ENCODE data around the gene GRM1.

The GRM1 gene

DNA sequence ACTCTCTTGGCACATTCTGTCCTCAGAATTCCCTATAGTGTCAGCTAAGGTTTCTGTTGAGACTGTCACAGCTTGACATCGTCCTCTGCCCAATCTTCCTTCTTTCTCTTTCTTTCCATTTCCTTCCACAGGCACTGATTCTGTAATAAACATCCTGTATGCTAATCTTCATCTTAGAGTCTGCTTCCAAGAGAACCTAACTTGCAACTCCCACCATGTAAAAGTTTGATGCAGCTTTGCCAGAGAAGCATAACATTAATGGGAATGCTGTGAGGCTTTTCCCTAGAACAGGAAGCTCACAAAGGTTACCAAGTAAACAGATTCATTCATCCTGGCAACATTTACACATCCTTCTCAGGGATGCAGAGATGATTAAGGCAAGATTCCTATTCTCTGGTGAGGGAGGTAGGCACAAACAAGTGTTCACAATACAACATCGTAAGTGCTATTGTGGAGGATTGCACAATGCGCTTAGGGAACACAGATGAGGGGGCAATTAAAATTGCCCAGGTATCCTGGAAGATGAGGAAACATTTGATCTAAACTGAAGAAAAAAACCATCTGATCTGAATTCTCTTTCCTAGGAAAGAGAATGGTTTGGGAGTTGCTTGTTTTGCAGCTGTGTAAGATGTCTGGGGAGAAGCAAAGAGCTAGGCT, 74.7 kb downstream of the GRM1 start:
- DNase-seq: no peak

GRCh38 chr6:146106532-146106931, 77.7 kb downstream of the GRM1 start:
- no peak for DNase-seq

DNA sequence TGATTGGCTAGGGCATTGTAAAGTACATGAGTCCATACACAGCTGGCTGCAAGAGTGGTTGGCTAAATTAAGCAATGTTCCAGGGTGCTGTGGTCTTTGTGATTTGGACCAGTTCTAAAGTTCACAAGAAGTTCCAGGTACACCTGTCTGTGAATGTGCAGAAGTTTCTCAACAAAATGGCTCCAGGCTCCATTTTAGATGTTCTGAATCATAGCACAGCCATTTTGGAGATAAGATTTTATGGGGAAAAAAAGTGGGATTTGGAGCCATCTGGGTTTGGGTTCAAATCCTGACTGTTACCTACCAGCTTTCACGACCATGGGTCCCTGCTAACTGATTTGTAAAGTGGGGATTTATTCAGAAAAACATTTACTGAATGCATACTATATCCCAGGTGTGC, 82.1 kb downstream of the GRM1 start:
- no peak for DNase-seq

DNA sequence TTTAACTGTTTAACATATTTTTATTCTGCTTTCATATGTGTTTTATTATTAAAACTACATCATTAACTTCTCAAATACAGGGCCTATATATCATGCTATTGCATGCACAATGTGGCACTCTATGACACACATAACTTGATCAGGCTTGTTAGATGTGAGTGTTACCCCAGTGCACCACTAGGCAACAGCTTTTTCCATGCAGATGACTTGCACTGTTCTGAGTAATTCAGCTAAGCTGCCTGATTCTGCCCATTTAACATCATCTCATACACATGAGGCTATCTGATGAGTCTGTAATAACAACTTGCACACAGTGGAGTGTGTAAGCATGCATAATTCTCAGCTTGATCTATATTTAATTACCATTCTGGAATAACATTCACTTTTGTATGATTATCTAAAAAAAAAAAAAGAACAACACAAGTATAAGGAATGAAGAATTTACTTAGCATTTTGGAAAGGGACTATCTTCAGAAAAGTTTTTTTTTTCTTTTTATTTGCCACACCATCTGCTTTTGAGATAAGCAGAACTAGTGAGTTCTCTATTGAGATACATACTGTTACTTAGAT, 83.1 kb downstream of the GRM1 start:
- DNase-seq: no peak

- no peak for DNase-seq
Measured at GRCh38 chr6:146113084-146113623, 84.3 kb downstream of the GRM1 start.

GRCh38 chr6:146123616-146124015, 94.8 kb downstream of the GRM1 start:
- no peak for DNase-seq

DNA sequence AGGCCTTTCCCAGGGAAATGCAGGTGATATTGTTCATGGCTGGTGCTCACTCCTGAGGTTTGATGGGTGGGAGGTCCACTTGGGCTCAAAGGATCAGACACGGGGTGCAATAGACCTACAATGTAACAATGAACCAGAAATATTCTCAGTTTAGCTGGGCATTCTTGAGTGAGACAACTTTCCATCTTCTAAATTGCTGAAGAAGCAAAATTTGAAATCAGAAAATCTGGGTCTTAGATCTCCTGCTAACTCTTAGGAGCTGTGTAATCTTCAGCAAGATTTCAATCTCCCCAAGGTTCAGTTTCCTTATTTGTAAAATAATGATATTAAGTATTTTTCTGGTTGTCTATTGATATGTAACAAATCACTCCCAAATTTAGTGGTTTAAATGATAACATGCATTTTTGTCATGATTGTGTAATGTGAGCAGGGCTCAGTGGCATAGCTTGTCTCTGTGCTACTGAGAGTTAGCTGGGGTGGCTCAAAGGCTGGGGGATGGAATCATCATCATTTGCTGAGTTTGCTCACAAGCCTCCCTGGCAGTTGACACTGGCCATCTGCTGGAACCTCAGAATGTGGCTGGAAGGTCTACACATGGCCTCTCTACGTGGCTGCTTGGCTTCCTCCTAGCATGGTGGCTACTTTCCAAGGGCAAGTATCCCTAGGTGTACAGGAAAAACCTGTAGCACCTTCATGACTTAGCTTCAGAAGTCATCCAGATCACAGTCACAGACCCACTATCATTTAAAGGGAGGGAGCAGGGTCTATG, 98.8 kb downstream of the GRM1 start:
- no peak for DNase-seq

DNA sequence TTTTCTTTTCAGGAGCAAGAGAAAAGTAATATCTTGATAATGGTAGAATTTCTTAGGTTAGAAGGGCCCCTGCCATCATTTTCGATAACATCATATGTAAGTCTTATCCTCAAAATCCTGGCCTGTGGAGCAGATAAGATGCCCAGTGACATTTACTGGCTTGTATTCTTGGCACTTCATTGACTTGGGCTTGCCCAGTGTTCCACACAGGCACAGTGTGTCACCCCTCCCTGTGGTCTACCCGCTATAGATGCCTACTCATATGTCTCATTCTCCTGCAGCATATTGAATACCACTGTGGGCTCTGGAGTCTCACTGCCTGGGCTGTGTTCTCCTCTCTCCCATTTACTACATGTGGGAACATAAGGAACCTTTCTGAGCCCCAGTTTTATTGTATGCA, 105.0 kb downstream of the GRM1 start:
- DNase-seq: no peak

DNA sequence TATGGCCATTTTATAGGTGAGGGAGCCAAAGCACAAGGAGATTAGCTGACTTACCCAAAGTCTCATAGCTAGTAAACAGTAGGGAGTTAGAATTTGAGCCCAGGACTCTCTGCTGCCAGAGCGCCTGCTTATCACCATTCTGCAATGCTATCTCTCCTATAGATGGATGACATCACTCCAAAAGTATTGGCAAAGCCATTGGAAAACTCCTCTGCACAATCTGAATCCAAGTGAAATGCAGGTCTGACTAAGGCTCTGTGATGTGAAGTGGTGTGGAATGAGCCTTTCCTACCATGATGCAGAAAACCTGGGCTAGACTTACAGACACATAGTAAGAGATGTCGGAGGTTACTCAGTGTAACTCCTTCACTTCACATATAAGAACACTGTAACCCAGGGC, 106.3 kb downstream of the GRM1 start:
- DNase-seq: no peak

- no peak for DNase-seq
Measured at GRCh38 chr6:146146836-146147235, 118.0 kb downstream of the GRM1 start.

- no peak for DNase-seq
Measured at GRCh38 chr6:146149770-146150169, 120.9 kb downstream of the GRM1 start.

GRCh38 chr6:146153040-146153758, 124.3 kb downstream of the GRM1 start:
- DNase-seq: no peak

DNA sequence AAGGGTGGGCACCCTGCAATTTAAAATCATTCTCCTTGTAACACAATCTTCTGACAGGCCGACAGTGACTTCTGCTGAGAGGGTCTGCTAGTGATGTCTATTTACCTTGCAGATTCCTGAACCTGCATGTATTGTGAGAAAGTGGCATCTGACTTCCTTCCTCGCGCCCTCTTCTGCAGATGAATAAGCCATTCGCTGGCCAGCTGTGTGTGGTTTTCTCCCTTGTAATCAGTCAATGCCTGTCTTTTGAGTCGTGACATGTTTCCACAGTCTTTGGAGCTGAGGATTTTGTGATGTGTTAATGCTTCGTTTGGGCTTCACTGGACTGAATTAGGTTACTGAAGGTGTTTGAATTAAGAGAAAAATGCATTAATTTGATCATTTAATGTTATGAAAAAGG, 125.3 kb downstream of the GRM1 start:
- no peak for DNase-seq

- DNase-seq: no peak
Measured at GRCh38 chr6:146161664-146162063, 132.8 kb downstream of the GRM1 start.

GRCh38 chr6:146169872-146170271, 141.0 kb downstream of the GRM1 start:
- no peak for DNase-seq

- DNase-seq: no peak
Measured at GRCh38 chr6:146177785-146178184, 148.9 kb downstream of the GRM1 start.

GRCh38 chr6:146183831-146184230, 155.0 kb downstream of the GRM1 start:
- no peak for DNase-seq

GRCh38 chr6:146184701-146185100, 155.8 kb downstream of the GRM1 start:
- no peak for DNase-seq

DNA sequence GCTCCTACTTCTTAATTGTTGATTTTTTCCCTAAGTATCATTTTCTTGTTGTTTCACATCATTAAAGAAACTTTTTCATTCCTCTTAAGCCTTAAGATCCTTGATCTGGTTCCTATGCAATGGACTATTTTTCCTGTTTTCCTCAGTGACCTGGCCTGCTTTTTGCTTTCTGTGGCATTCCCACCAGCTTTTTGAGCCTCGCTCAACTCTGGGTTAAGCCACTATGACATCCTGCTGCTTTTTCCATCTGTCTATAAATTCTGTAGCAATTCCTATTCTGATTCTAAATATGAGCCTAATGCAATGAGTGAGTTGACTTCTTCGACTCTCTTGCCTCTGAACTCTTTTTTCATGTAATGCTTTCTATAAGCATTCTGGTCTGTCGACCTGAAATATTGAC, 160.3 kb downstream of the GRM1 start:
- DNase-seq: no peak

- DNase-seq: no peak
Measured at GRCh38 chr6:146190581-146190980, 161.7 kb downstream of the GRM1 start.

- DNase-seq: no peak
Measured at GRCh38 chr6:146191166-146191565, 162.3 kb downstream of the GRM1 start.

GRCh38 chr6:146191612-146192011, 162.8 kb downstream of the GRM1 start:
- no peak for DNase-seq

GRCh38 chr6:146194434-146194833, 165.6 kb downstream of the GRM1 start:
- no peak for DNase-seq
